GM12801 (cell line): ENCODE measurements around the gene KLHL40.

ENCODE experiments used
- TF ChIP-seq, protein P1 (sequence below): IDR thresholded peaks from one replicate; pipeline ENCODE4 v1.5.1; 2011; ENCODE audit warnings: control low read depth; ENCODE audit not compliant: insufficient read length; ENCODE audit errors: extremely low read depth

Gene KLHL40

DNA sequence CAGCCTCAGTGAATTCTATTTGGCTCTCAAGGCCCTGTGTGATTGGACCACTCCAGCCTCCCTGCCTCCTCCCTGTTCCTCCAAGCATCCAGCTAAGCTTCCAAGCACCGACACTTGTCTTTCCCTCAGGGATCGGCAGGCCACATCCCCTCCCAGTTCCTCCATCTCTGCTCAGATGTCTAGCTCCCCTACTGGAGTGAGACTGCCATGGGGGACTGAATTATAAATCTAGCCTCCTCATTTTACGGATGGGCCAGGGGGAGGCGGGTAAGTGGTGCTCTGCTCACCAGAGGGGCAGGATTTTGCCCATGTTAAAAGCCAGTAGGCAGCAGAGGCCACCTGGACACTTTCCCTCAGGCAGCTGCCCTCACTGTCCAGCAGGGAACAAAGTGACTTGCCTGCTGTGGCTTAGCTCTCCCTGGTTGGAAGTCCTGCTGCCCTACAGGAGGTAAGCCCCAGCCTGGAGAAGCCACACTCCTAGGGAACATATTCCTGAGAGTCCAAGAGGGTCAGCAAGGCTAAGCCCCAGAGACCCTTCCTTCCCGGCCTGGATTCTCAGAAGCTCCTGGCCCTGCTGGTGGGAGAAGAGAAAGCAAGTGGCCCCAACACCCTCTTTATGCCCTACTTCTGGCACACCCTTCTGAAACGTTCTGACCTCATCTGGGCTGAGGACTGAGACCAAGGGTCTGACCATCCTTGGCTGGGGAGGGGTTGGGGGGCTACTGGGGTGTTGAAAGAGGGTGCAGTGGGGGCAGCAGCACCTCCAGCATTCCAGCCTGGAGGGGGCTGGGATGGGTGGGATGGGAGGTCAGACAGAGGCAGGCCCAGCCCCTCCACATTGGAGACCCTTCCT is 26.4 kb downstream of the KLHL40 start:
- TF ChIP-seq, protein P1, sequence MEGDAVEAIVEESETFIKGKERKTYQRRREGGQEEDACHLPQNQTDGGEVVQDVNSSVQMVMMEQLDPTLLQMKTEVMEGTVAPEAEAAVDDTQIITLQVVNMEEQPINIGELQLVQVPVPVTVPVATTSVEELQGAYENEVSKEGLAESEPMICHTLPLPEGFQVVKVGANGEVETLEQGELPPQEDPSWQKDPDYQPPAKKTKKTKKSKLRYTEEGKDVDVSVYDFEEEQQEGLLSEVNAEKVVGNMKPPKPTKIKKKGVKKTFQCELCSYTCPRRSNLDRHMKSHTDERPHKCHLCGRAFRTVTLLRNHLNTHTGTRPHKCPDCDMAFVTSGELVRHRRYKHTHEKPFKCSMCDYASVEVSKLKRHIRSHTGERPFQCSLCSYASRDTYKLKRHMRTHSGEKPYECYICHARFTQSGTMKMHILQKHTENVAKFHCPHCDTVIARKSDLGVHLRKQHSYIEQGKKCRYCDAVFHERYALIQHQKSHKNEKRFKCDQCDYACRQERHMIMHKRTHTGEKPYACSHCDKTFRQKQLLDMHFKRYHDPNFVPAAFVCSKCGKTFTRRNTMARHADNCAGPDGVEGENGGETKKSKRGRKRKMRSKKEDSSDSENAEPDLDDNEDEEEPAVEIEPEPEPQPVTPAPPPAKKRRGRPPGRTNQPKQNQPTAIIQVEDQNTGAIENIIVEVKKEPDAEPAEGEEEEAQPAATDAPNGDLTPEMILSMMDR: no peak

DNA sequence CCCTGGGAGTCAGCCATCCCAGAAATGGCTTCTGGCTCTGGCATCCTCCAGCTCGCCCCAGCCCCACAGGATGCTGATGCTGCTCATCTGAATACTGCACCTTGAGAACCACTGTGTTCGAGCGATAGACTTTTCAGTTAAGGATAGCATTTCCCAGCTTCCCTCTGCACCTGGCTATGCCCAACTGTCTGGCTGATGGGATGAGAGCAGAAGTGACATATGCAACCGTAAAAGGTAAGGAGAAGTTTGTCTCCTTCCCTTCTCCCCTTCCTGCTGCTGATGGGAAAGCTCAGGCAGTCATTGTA is 27.0 kb downstream of the KLHL40 start:
- TF ChIP-seq, protein P1: no peak

GRCh38 chr3:42712688-42713372 is 27.5 kb downstream of the KLHL40 start:
- TF ChIP-seq, protein P1: no peak

GRCh38 chr3:42713747-42714146 is 28.4 kb downstream of the KLHL40 start:
- TF ChIP-seq, protein P1: no peak

- TF ChIP-seq, protein P1: no peak
These were observed 29.0 kb downstream of the KLHL40 start for GRCh38 chr3:42714171-42714852.

GRCh38 chr3:42717306-42717705 is 32.0 kb downstream of the KLHL40 start:
- TF ChIP-seq, protein P1: no peak

DNA sequence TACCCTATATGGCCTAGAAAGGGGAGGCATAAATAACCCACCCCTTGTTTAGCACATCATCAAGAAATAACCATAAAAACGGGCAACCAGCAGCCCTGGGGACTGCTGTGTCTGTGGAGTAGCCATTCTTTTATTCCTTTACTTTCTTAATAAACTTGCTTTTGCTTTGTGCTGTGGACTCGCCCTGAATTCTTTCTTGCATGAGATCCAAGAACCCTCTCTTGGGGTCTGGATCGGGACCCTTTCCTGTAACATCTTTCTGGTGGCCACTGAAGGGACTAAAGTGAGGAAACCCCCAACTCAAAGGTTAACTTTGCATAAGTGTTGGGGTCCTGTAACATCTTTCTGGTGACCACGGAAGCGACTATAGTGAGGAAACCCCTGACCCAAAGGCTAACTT is 33.0 kb downstream of the KLHL40 start:
- TF ChIP-seq, protein P1: no peak
